Liver (tissue), 3 donors: ENCODE measurements around the gene RAPGEF4.

Source experiments
- HNF4G ChIP-seq: IDR thresholded peaks from 2 replicates; pipeline ENCODE4 v1.6.1; 2016; ENCODE audit warnings: antibody characterized with exemption
- JUND ChIP-seq, 2 donors: IDR thresholded peaks; 2 replicates each; pipeline ENCODE4 v1.6.1; 2016; ENCODE audit warnings: antibody characterized with exemption in 2 of 2
- TAF1 ChIP-seq: conservative IDR thresholded peaks from 2 replicates; pipeline ENCODE4 v1.6.1; 2016; ENCODE audit warnings: antibody characterized with exemption, mild to moderate bottlenecking
- TF ChIP-seq, protein P1 (sequence below): fragments of 150-350 bp; IDR thresholded peaks from 2 replicates; pipeline ENCODE4 v1.5.1; 2017; ENCODE audit warnings: improper control_type of control experiment, low read depth, low read length; ENCODE audit not compliant: missing input control
- TF ChIP-seq, protein P2 (sequence below): IDR thresholded peaks from 2 replicates; pipeline ENCODE4 v1.6.1; 2016; ENCODE audit warnings: antibody characterized with exemption
- donor health status: healthy.
- donor health status: healthy.

DNA sequence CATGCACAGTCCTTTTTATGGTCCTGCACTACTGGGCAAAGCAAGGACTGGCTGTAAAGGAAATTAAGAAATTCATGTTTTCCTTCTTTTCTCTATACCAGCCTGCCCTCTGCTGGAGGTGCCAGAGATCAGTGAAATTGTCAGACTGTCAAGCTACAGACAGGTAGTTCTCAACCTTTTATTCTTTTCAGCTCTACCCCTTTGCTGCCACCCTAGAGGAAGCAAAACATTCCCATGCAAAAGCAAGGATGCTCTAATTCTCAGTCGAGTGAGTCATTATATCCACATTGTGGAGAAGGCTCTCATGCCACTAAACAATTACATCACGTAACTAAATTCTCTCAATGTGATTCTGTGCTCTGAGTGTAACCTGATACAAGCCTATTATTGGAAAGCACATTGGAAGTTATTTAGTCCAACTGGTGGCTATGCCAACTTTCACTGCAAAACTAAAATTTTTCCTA, 25.0 kb upstream of the RAPGEF4 start:
- TF ChIP-seq, protein P1, sequence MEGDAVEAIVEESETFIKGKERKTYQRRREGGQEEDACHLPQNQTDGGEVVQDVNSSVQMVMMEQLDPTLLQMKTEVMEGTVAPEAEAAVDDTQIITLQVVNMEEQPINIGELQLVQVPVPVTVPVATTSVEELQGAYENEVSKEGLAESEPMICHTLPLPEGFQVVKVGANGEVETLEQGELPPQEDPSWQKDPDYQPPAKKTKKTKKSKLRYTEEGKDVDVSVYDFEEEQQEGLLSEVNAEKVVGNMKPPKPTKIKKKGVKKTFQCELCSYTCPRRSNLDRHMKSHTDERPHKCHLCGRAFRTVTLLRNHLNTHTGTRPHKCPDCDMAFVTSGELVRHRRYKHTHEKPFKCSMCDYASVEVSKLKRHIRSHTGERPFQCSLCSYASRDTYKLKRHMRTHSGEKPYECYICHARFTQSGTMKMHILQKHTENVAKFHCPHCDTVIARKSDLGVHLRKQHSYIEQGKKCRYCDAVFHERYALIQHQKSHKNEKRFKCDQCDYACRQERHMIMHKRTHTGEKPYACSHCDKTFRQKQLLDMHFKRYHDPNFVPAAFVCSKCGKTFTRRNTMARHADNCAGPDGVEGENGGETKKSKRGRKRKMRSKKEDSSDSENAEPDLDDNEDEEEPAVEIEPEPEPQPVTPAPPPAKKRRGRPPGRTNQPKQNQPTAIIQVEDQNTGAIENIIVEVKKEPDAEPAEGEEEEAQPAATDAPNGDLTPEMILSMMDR: peak; percentile 63
- no peak for TF ChIP-seq HNF4G
- TF ChIP-seq, protein P2, sequence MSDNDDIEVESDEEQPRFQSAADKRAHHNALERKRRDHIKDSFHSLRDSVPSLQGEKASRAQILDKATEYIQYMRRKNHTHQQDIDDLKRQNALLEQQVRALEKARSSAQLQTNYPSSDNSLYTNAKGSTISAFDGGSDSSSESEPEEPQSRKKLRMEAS: no peak
- no peak for TF ChIP-seq JUND (IDR thresholded peaks at IDR 0.05)
- TF ChIP-seq TAF1: no peak
